ENCODE measurements around the gene GDF2. TPM values are rescaled to one million over a fixed set of nuclear protein-coding genes. Genes with fewer than 3 reads are reported as not detected.
A peak's percentile ranks its signal among the peaks of the same experiment; 100 is the strongest.

The GDF2 gene
- total RNA-seq, 1 donor from 2014 or later: not detected

- DNase-seq (ENCODE audit: extremely low read depth, low read depth, low spot score): no peak
Observed at GRCh38 chr10:47331954-47332353, 9.7 kb downstream of the GDF2 start.

GRCh38 chr10:47332371-47332770, 10.1 kb downstream of the GDF2 start:
- DNase-seq (ENCODE audit: extremely low read depth, low read depth, low spot score): no peak

- DNase-seq (ENCODE audit: extremely low read depth, low read depth, low spot score): no peak
Observed at GRCh38 chr10:47332946-47333345, 10.7 kb downstream of the GDF2 start.

GRCh38 chr10:47333532-47333931, 11.3 kb downstream of the GDF2 start:
- DNase-seq (ENCODE audit: extremely low read depth, low read depth, low spot score): no peak

- DNase-seq (ENCODE audit: extremely low read depth, low read depth, low spot score): no peak
Observed at GRCh38 chr10:47334466-47335295, 12.4 kb downstream of the GDF2 start.

- DNase-seq (ENCODE audit: extremely low read depth, low read depth, low spot score): no peak
Observed at GRCh38 chr10:47335906-47336305, 13.7 kb downstream of the GDF2 start.

GRCh38 chr10:47336387-47337134, 14.3 kb downstream of the GDF2 start:
- DNase-seq (ENCODE audit: extremely low read depth, low read depth, low spot score): no peak

GRCh38 chr10:47337310-47337709, 15.1 kb downstream of the GDF2 start:
- DNase-seq (ENCODE audit: extremely low read depth, low read depth, low spot score): no peak

GRCh38 chr10:47339186-47339735, 17.0 kb downstream of the GDF2 start:
- DNase-seq (ENCODE audit: extremely low read depth, low read depth, low spot score): no peak

GRCh38 chr10:47339759-47340607, 17.7 kb downstream of the GDF2 start:
- DNase-seq (ENCODE audit: extremely low read depth, low read depth, low spot score): no peak

- peak; percentile 22 for DNase-seq (ENCODE audit: extremely low read depth, low read depth, low spot score)
Observed at GRCh38 chr10:47340608-47341170, 18.4 kb downstream of the GDF2 start.

- DNase-seq (ENCODE audit: extremely low read depth, low read depth, low spot score): no peak
Observed at GRCh38 chr10:47344996-47345870, 23.0 kb downstream of the GDF2 start.

- DNase-seq (ENCODE audit: extremely low read depth, low read depth, low spot score): no peak
Observed at GRCh38 chr10:47346581-47347302, 24.5 kb downstream of the GDF2 start.

GRCh38 chr10:47347303-47347675, 25.0 kb downstream of the GDF2 start:
- no peak for DNase-seq (ENCODE audit: extremely low read depth, low read depth, low spot score)

GRCh38 chr10:47348138-47348651, 25.9 kb downstream of the GDF2 start, which contains the start of gene RBP3:
Gene RBP3 (plus strand): TSS chr10:47348363. CDS start chr10:47348485, 122 bp downstream.
- DNase-seq (ENCODE audit: extremely low read depth, low read depth, low spot score): no peak

GRCh38 chr10:47348661-47349470, 26.6 kb downstream of the GDF2 start:
- DNase-seq (ENCODE audit: extremely low read depth, low read depth, low spot score): no peak

- DNase-seq (ENCODE audit: extremely low read depth, low read depth, low spot score): no peak
Observed at GRCh38 chr10:47349516-47349915, 27.3 kb downstream of the GDF2 start.

- no peak for DNase-seq (ENCODE audit: extremely low read depth, low read depth, low spot score)
Observed at GRCh38 chr10:47349941-47350371, 27.7 kb downstream of the GDF2 start.
